Testis (tissue), 3 donors: ENCODE results near the gene MOBP. TPM values are rescaled to one million over a fixed set of nuclear protein-coding genes. Genes with fewer than 3 reads are reported as not detected.

Experiments
- DNase-seq: peaks from one replicate; pipeline ENCODE4 v3.0.0-alpha.2; 2019
- H3K27ac ChIP-seq, 2 donors: fragments of 200-600 bp; sonication (generic); one replicate each; pipeline ENCODE4 v1.5.1; 2019
- H3K27me3 ChIP-seq: fragments of 200-600 bp; sonication (generic); one replicate; pipeline ENCODE4 v1.5.1; 2019
- H3K36me3 ChIP-seq: fragments of 200-600 bp; sonication (generic); one replicate; pipeline ENCODE4 v1.5.1; 2017; ENCODE audit warnings: low read depth; ENCODE audit errors: missing control alignments
- H3K4me1 ChIP-seq: fragments of 200-600 bp; sonication (generic); one replicate; pipeline ENCODE4 v1.5.1; 2019
- H3K4me3 ChIP-seq, 2 donors: fragments of 200-600 bp; sonication (generic); one replicate each; pipeline ENCODE4 v1.5.1; 2017 to 2019
- H3K9me3 ChIP-seq: fragments of 200-600 bp; sonication (generic); one replicate; pipeline ENCODE4 v1.5.1; 2017
- CTCF ChIP-seq, 3 experiments: fragments of 450-650 bp in 2 of 3; fragments of 200-600 bp in 1 of 3; sonication (generic) in 1 of 3; IDR thresholded peaks; one replicate each; pipeline ENCODE4 v1.5.1; 2016 to 2019; ENCODE audit warnings: antibody characterized with exemption in 3 of 3, mild to moderate bottlenecking in 2 of 3, moderate library complexity in 1 of 3
- POLR2A ChIP-seq: fragments of 450-650 bp; IDR thresholded peaks from one replicate; pipeline ENCODE4 v1.6.1; 2017; ENCODE audit warnings: antibody characterized with exemption, mild to moderate bottlenecking, moderate library complexity
- WGBS, 2 donors: methylation state at CpG; one replicate each; pipeline ENCODE4 v1.1.5; 2018; 5-methylcytosine and 5-hydroxymethylcytosine counted together
- intact Hi-C: fragments of 100-400 bp; cut with DNase I; formaldehyde crosslinking; loops from one replicate; pipeline ENCODE4 v1.15.1; 2023; ENCODE audit warnings: low total_unique reads
- polyA plus RNA-seq: library from polyadenylated mRNA; stranded (reverse); fragments of 350-450 nt; fragmentation: Illumina TruSeq; extraction: RNeasy Lipid Tissue Mini Kit (QIAGEN cat#74804); gene quantifications from one replicate; pipeline ENCODE4 v1.2.3, GENCODE V29; 2014; ENCODE audit warnings: low read depth, low replicate concordance; ENCODE audit not compliant: insufficient read depth
- total RNA-seq, 2 donors: library from RNA; depleted of rRNA; stranded (reverse); fragments of >200 nt; gene quantifications; one replicate each; pipeline ENCODE4 v1.2.3, GENCODE V29; 2016

The MOBP gene
- total and polyA plus RNA-seq, 3 donors from 2014 or later: 5.6 to 19.5 (median 8.5) TPM

- no peak for DNase-seq
- H3K36me3 ChIP-seq: no peaks in the 10 kb centered on the region
- H3K27ac ChIP-seq: no peak overlapping the region
- WGBS, 2 donors: 91 to 94% methylated on average over 3 of the region's 3 CpGs
- no peaks in the 10 kb centered on the region for H3K9me3 ChIP-seq
- TF ChIP-seq POLR2A: no peak
- TF ChIP-seq CTCF (IDR thresholded peaks at IDR 0.05): no peak
- H3K27me3 ChIP-seq: no peaks in the 10 kb centered on the region
- intact Hi-C loops: no loop called here
- no peaks in the 10 kb centered on the region for H3K4me1 ChIP-seq
- H3K4me3 ChIP-seq: no peak overlapping the region
Measured at GRCh38 chr3:39466988-39467387, 492 bp upstream of the MOBP start.

- TF ChIP-seq POLR2A: no peak
- no peak for TF ChIP-seq CTCF (IDR thresholded peaks at IDR 0.05)
- no peak for DNase-seq
- H3K4me1 ChIP-seq: no peaks in the 10 kb centered on the region
- no peaks in the 10 kb centered on the region for H3K9me3 ChIP-seq
- WGBS, 2 donors: 74 to 78% methylated on average over 4 of the region's 4 CpGs
- H3K4me3 ChIP-seq: no peak overlapping the region
- intact Hi-C loops: no loop called here
- H3K27ac ChIP-seq: no peak overlapping the region
- no peaks in the 10 kb centered on the region for H3K36me3 ChIP-seq
- no peaks in the 10 kb centered on the region for H3K27me3 ChIP-seq
Measured at GRCh38 chr3:39468108-39468436, 592 bp downstream of the MOBP start.

GRCh38 chr3:39469258-39469657 is 1.8 kb downstream of the MOBP start:
- Histone ChIP-seq H3K36me3 (no peaks in the 10 kb centered on the region), H3K27ac (no peak overlapping the region), H3K9me3 (no peaks in the 10 kb centered on the region), H3K4me1 (no peaks in the 10 kb centered on the region), H3K4me3 (no peak overlapping the region), H3K27me3 (no peaks in the 10 kb centered on the region)
- DNase-seq: no peak
- intact Hi-C loops: no loop called here
- TF ChIP-seq POLR2A (no peak), CTCF (IDR thresholded peaks at IDR 0.05) (no peak)
- 82 to 94% methylated on average over 1 of the region's 1 CpG for WGBS, 2 donors

- intact Hi-C loops: no loop called here
- Histone ChIP-seq H3K27me3 (no peaks in the 10 kb centered on the region), H3K4me3 (no peak overlapping the region), H3K4me1 (no peaks in the 10 kb centered on the region), H3K36me3 (no peaks in the 10 kb centered on the region), H3K9me3 (no peaks in the 10 kb centered on the region), H3K27ac (no peak overlapping the region)
- WGBS, 2 donors: 78 to 83% methylated on average over 6 of the region's 6 CpGs
- TF ChIP-seq CTCF (IDR thresholded peaks at IDR 0.05) (no peak), POLR2A (no peak)
- DNase-seq: no peak
Measured at GRCh38 chr3:39469945-39470344, 2.5 kb downstream of the MOBP start.

- 92 to 99% methylated on average over 5 of the region's 5 CpGs for WGBS, 2 donors
- Histone ChIP-seq H3K36me3 (no peaks in the 10 kb centered on the region), H3K4me3 (no peak overlapping the region), H3K27me3 (no peaks in the 10 kb centered on the region), H3K27ac (no peak overlapping the region), H3K4me1 (no peaks in the 10 kb centered on the region), H3K9me3 (no peaks in the 10 kb centered on the region)
- DNase-seq: no peak
- intact Hi-C loops: no loop called here
- no peak for TF ChIP-seq POLR2A
- TF ChIP-seq CTCF (IDR thresholded peaks at IDR 0.05): no peak
Measured at GRCh38 chr3:39471652-39472051, 4.2 kb downstream of the MOBP start.
